Brain microvascular endothelial cell (primary cell): ENCODE measurements around the gene AHR.

Source experiments
- DNase-seq: peaks from one replicate; pipeline ENCODE4 v3.0.0-alpha.2; 2020
- H3K27ac ChIP-seq: fragments of 250-450 bp; sonication (Bioruptor Pico); 2 replicates; pipeline ENCODE4 v1.5.1; 2020; ENCODE audit warnings: mild to moderate bottlenecking, moderate library complexity
- H3K27me3 ChIP-seq: fragments of 250-450 bp; sonication (Bioruptor Pico); replicated peaks from 2 replicates; pipeline ENCODE4 v1.5.1; 2020; ENCODE audit warnings: mild to moderate bottlenecking
- H3K36me3 ChIP-seq: fragments of 250-450 bp; sonication (Bioruptor Pico); replicated peaks from 2 replicates; pipeline ENCODE4 v1.5.1; 2020; ENCODE audit warnings: mild to moderate bottlenecking
- H3K4me3 ChIP-seq: 2 replicates; pipeline ENCODE4 v1.5.1; 2011; ENCODE audit warnings: low read depth, mild to moderate bottlenecking, control low read depth, low read length, moderate library complexity
- in situ Hi-C: cut with HindIII; loops from 2 replicates; pipeline ENCODE4 v1.10.0; 2017; ENCODE audit warnings: low sequenced_read_pairs, low pct_ligation_motif_present
- TF ChIP-seq, protein P1 (sequence below): IDR thresholded peaks from 2 replicates; pipeline ENCODE4 v1.5.1; 2011; ENCODE audit warnings: low read depth, mild to moderate bottlenecking, moderate library complexity, low read length, control low read depth, inconsistent platforms; ENCODE audit errors: missing control alignments

AHR gene

DNA sequence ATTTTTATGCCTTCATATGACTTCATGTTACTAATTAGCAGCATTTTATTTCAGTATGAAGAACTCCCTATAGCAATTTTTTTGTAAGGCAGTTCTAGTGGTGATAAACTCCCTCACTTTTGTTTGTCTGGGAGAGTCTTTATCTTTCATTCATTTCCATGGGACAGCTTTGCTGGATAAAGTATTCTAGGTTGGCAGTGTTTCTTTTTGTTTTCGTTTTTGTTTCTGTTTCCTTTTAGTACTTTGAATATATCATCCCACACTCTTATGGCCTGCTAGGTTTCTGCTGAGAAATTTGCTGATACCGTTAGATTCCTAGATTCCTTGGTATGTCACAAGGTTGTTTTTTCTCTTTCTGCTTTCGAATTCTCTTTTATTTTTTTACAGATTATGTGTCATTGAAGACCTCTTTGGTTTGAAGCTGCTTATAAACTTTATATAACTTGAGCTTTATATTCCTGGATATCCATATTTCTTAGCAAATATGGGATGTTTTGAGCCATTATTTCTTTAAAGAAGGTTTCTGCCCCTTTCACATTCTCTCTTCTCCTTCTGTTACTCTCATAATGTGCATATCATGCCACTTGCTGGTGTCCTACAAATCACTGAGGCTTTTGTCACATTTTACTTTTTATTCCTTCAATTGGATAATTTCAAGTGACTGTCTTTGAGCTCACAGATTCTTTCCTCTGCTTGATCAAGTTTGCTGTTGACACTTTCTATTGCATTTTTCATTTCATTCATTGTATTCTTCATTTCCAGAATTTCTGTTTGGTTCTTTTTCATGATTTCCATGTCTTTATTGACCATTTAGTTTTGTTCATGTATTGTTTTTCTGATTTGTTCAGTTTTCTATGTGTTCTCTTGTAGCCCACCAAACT lies 28.9 kb upstream of the AHR start:
- Histone ChIP-seq H3K4me3 (no peak overlapping the region), H3K36me3 (no peaks in the 10 kb centered on the region), H3K27ac (no peak overlapping the region), H3K27me3 (no peaks in the 10 kb centered on the region)
- in situ Hi-C loops: no loop called here
- no peak for DNase-seq
- TF ChIP-seq, protein P1, sequence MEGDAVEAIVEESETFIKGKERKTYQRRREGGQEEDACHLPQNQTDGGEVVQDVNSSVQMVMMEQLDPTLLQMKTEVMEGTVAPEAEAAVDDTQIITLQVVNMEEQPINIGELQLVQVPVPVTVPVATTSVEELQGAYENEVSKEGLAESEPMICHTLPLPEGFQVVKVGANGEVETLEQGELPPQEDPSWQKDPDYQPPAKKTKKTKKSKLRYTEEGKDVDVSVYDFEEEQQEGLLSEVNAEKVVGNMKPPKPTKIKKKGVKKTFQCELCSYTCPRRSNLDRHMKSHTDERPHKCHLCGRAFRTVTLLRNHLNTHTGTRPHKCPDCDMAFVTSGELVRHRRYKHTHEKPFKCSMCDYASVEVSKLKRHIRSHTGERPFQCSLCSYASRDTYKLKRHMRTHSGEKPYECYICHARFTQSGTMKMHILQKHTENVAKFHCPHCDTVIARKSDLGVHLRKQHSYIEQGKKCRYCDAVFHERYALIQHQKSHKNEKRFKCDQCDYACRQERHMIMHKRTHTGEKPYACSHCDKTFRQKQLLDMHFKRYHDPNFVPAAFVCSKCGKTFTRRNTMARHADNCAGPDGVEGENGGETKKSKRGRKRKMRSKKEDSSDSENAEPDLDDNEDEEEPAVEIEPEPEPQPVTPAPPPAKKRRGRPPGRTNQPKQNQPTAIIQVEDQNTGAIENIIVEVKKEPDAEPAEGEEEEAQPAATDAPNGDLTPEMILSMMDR: no peak

DNA sequence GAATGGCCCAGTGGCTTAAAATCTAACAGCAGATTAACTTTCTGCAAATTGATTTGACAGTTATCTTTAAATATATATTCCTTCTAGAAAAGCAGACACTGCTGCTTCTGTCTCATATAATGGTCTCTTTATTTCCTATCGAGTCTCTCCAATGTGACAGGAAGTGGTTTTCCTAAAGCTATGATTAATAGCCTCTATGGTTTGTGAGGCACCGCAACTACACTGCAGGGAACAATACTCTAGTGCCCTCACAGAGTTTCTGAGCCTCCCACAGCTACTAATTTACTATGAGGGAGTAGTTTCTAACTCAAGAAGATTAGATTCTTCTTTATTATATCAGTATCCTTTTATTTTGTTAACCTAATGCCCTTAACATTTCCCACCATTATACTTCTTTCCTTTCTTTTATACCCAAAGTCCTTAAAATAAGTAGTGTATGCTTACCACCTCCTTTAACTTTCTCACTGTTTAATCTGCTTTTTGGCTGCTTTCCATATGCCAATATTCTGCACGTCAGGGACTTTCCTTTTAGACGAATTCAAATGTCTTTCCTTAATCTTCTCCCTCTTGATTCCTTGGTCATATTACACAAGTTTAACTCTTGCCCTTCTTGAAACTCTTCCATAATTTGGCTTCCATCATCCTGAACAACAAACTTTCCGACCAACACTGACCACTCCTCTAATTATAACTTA lies 23.8 kb upstream of the AHR start:
- Histone ChIP-seq H3K27ac (peak overlapping the region; percentile 87), H3K4me3 (no peak overlapping the region), H3K36me3 (no peaks in the 10 kb centered on the region), H3K27me3 (no peaks in the 10 kb centered on the region)
- in situ Hi-C loops: no loop called here
- peak; percentile 77 for DNase-seq
- TF ChIP-seq, protein P1: no peak

GRCh38 chr7:17275749-17276671 lies 22.4 kb upstream of the AHR start:
- Histone ChIP-seq H3K27ac (peak overlapping the region; percentile 87), H3K36me3 (no peaks in the 10 kb centered on the region), H3K27me3 (no peaks in the 10 kb centered on the region), H3K4me3 (no peak overlapping the region)
- in situ Hi-C loops: no loop called here
- TF ChIP-seq, protein P1: no peak
- peak; percentile 86 for DNase-seq

DNA sequence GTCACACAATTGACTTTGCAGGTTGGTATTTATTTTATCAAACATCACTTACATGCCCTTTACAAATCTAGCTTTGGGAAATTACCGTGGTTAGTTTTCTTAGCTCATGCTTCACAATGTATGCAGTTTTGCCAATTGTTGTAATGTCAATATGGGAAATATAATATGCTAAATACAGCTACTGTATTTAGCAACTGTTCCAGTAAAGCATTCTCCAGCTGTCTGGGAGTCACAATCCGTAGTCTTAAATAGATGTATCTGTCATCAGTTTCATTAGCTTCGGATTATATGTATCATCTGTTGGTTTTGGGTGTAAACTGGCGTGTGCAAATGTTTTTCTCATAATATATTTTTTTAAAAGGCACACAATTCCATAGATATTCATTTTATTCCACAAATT lies 19.4 kb upstream of the AHR start:
- Histone ChIP-seq H3K4me3 (no peak overlapping the region), H3K27ac (no peak overlapping the region), H3K36me3 (no peaks in the 10 kb centered on the region), H3K27me3 (no peaks in the 10 kb centered on the region)
- TF ChIP-seq, protein P1: no peak
- in situ Hi-C loops: no loop called here
- DNase-seq: no peak

DNA sequence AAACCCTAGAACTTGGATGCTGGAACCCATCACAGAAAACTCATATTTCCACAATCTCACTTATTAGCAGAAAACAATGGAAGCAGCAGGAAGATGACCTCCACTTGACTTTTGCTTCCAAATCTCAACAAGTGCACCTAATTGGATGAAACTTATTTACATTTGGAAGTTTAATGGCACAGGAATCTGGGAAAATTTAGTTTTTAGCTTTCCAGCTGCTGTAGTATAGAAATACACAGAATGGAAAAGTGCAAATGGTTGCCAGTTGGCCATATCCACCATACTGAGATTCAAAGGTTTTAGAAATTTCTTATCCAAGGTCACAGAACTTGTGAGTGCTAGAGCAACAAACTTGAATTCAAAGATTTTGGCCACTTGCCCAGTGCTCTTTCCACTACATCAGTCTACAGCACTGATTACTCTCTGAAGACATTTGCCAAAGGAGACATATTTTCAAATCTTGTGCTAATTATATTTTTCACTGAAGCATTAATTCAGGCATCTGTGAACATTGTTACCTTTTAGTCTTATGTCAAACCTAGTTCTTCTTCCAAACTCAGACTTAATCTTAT lies 9.3 kb upstream of the AHR start:
- in situ Hi-C loops: no loop called here
- TF ChIP-seq, protein P1: no peak
- H3K4me3 ChIP-seq: no peak overlapping the region
- H3K27me3 ChIP-seq: no peaks in the 10 kb centered on the region
- no peaks in the 10 kb centered on the region for H3K36me3 ChIP-seq
- no peak overlapping the region for H3K27ac ChIP-seq
- peak; percentile 36 for DNase-seq
